Loucy (cell line): Measurements from ENCODE around the gene RBM19.

ENCODE experiments used
- H2AFZ ChIP-seq: fragments of 200-600 bp; sonication (generic); 2 replicates; pipeline ENCODE4 v1.6.0; 2016; ENCODE audit warnings: antibody characterized with exemption, mild to moderate bottlenecking, low read length, moderate library complexity
- H3F3A ChIP-seq: fragments of 200-600 bp; 2 replicates; pipeline ENCODE4 v1.6.0; 2016; ENCODE audit warnings: antibody characterized with exemption, low read depth, mild to moderate bottlenecking
- H3K27me3 ChIP-seq: fragments of 200-600 bp; sonication (generic); 2 replicates; pipeline ENCODE4 v1.6.1; 2014; ENCODE audit warnings: low read length, mild to moderate bottlenecking; ENCODE audit not compliant: insufficient read depth, poor library complexity, severe bottlenecking
- H3K36me3 ChIP-seq: fragments of 200-600 bp; sonication (generic); 2 replicates; pipeline ENCODE4 v1.6.1; 2016; ENCODE audit warnings: low read length; ENCODE audit not compliant: insufficient read depth
- H3K4me1 ChIP-seq: fragments of 200-600 bp; sonication (generic); 2 replicates; pipeline ENCODE4 v1.5.1; 2014; ENCODE audit warnings: low read length, mild to moderate bottlenecking; ENCODE audit not compliant: insufficient read depth, poor library complexity, severe bottlenecking
- H3K4me2 ChIP-seq: fragments of 200-600 bp; sonication (generic); 2 replicates; pipeline ENCODE4 v1.6.0; 2014; ENCODE audit warnings: antibody characterized with exemption, low read length, low read depth, mild to moderate bottlenecking; ENCODE audit not compliant: poor library complexity, severe bottlenecking
- H3K4me3 ChIP-seq: fragments of 200-600 bp; sonication (generic); 2 replicates; pipeline ENCODE4 v1.5.1; 2014; ENCODE audit warnings: low read length, mild to moderate bottlenecking, mixed read lengths; ENCODE audit not compliant: poor library complexity, severe bottlenecking
- H3K79me2 ChIP-seq: fragments of 200-600 bp; sonication (generic); 2 replicates; pipeline ENCODE4 v1.6.1; 2014; ENCODE audit warnings: low read length; ENCODE audit not compliant: insufficient read depth
- H3K9ac ChIP-seq: fragments of 200-600 bp; sonication (generic); 2 replicates; pipeline ENCODE4 v1.6.0; 2014; ENCODE audit warnings: mild to moderate bottlenecking, low read depth, low read length, moderate library complexity; ENCODE audit not compliant: poor library complexity, severe bottlenecking
- H3K9me2 ChIP-seq: fragments of 200-600 bp; sonication (generic); replicated peaks from 2 replicates; pipeline ENCODE4 v1.6.1; 2016; ENCODE audit warnings: low read depth, low read length, mixed read lengths
- H3K9me3 ChIP-seq: fragments of 200-600 bp; sonication (generic); 2 replicates; pipeline ENCODE4 v1.6.1; 2014; ENCODE audit warnings: mild to moderate bottlenecking, antibody characterized with exemption, low read length, low read depth; ENCODE audit not compliant: insufficient read depth
- H4K20me1 ChIP-seq: fragments of 200-600 bp; sonication (generic); 2 replicates; pipeline ENCODE4 v1.6.0; 2014; ENCODE audit warnings: antibody characterized with exemption, low read length, mild to moderate bottlenecking; ENCODE audit not compliant: insufficient read depth, poor library complexity, severe bottlenecking
- EZH2phosphoT487 ChIP-seq: fragments of 200-600 bp; IDR thresholded peaks from 2 replicates; pipeline ENCODE4 v1.6.1; 2018; ENCODE audit warnings: antibody characterized with exemption, mild to moderate bottlenecking, moderate library complexity, borderline replicate concordance
- TF ChIP-seq, protein P1 (sequence below): fragments of 200-600 bp; sonication (generic); conservative IDR thresholded peaks from 2 replicates; pipeline ENCODE4 v1.5.1; 2014; ENCODE audit warnings: mild to moderate bottlenecking, antibody characterized with exemption, low read length

RBM19 gene

GRCh38 chr12:113844495-113845210, 121.5 kb downstream of the RBM19 start:
- H3K9me2 ChIP-seq: no peaks in the 10 kb centered on the region
- H4K20me1 ChIP-seq: no peaks in the 10 kb centered on the region
- no peaks in the 10 kb centered on the region for H3F3A ChIP-seq
- no peaks in the 10 kb centered on the region for H3K27me3 ChIP-seq
- H3K4me3 ChIP-seq: no peak overlapping the region
- no peaks in the 10 kb centered on the region for H3K36me3 ChIP-seq
- H3K9ac ChIP-seq: no peak overlapping the region
- H3K4me1 ChIP-seq: no peaks in the 10 kb centered on the region
- no peaks in the 10 kb centered on the region for H3K79me2 ChIP-seq
- no peak overlapping the region for H2AFZ ChIP-seq
- no peak for TF ChIP-seq EZH2phosphoT487
- TF ChIP-seq, protein P1, sequence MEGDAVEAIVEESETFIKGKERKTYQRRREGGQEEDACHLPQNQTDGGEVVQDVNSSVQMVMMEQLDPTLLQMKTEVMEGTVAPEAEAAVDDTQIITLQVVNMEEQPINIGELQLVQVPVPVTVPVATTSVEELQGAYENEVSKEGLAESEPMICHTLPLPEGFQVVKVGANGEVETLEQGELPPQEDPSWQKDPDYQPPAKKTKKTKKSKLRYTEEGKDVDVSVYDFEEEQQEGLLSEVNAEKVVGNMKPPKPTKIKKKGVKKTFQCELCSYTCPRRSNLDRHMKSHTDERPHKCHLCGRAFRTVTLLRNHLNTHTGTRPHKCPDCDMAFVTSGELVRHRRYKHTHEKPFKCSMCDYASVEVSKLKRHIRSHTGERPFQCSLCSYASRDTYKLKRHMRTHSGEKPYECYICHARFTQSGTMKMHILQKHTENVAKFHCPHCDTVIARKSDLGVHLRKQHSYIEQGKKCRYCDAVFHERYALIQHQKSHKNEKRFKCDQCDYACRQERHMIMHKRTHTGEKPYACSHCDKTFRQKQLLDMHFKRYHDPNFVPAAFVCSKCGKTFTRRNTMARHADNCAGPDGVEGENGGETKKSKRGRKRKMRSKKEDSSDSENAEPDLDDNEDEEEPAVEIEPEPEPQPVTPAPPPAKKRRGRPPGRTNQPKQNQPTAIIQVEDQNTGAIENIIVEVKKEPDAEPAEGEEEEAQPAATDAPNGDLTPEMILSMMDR: no peak
- H3K4me2 ChIP-seq: no peak overlapping the region
- H3K9me3 ChIP-seq: no peaks in the 10 kb centered on the region

- H3K4me1 ChIP-seq: no peaks in the 10 kb centered on the region
- no peak overlapping the region for H3K4me2 ChIP-seq
- no peaks in the 10 kb centered on the region for H3K79me2 ChIP-seq
- H2AFZ ChIP-seq: no peak overlapping the region
- no peak overlapping the region for H3K9ac ChIP-seq
- H3K9me3 ChIP-seq: no peaks in the 10 kb centered on the region
- no peaks in the 10 kb centered on the region for H3F3A ChIP-seq
- no peaks in the 10 kb centered on the region for H3K27me3 ChIP-seq
- TF ChIP-seq, protein P1: no peak
- TF ChIP-seq EZH2phosphoT487: no peak
- no peaks in the 10 kb centered on the region for H3K36me3 ChIP-seq
- H3K9me2 ChIP-seq: no peaks in the 10 kb centered on the region
- no peak overlapping the region for H3K4me3 ChIP-seq
- H4K20me1 ChIP-seq: no peaks in the 10 kb centered on the region
These were observed 123.4 kb downstream of the RBM19 start for GRCh38 chr12:113842699-113843098.

DNA sequence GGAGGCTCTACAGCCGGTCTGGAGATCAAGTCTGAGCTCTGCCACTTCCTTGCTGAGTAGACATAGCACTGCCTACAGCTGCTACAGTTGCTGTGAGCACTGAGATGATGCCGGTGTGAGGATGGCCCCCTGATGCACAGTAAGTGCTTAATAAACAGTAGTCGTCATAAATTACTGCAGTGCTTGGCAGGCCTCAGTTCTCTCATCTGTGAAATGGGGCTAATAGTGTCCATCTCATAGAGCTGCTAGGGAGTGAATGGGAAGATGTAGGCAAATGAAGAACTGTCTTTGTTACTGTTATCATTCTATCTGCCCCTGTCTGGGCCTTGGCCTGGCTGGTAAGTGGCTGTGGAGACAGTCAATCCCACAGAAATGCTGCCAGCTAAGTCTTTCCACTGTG, 124.3 kb downstream of the RBM19 start:
- Histone ChIP-seq H3K79me2 (no peaks in the 10 kb centered on the region), H3K4me1 (no peaks in the 10 kb centered on the region), H4K20me1 (no peaks in the 10 kb centered on the region), H3K27me3 (no peaks in the 10 kb centered on the region), H3K9ac (no peak overlapping the region), H3K36me3 (no peaks in the 10 kb centered on the region), H3F3A (no peaks in the 10 kb centered on the region), H2AFZ (no peak overlapping the region), H3K9me3 (no peaks in the 10 kb centered on the region), H3K4me2 (no peak overlapping the region), H3K9me2 (no peaks in the 10 kb centered on the region), H3K4me3 (no peak overlapping the region)
- no peak for TF ChIP-seq EZH2phosphoT487
- TF ChIP-seq, protein P1: no peak
